ENCODE results near the gene PSORS1C1. TPM values are rescaled to one million over a fixed set of nuclear protein-coding genes. Genes with fewer than 3 reads are reported as not detected.

PSORS1C1 gene
- total RNA-seq, 1 experiment from 2014 or later, result 0.48 TPM

Other genes starting within 250 kb of the PSORS1C1 start
- gene DDR1, start 230.3 kb upstream of the PSORS1C1 start, total RNA-seq (2021), result 254 and 258 TPM in 2 replicates
- 58.2 and 60.8 TPM in 2 replicates for gene GTF2H4, start 206.6 kb upstream of the PSORS1C1 start, total RNA-seq (2021)
- 61.9 and 68.2 TPM in 2 replicates for gene VARS2, start 200.6 kb upstream of the PSORS1C1 start, total RNA-seq (2021)
- gene SFTA2, start 182.6 kb upstream of the PSORS1C1 start, total RNA-seq (2021), result not detected in 2 replicates
- 0.15 and 0.20 TPM in 2 replicates for gene MUCL3, start 173.8 kb upstream of the PSORS1C1 start, total RNA-seq (2021)
- gene MUC21, start 131.1 kb upstream of the PSORS1C1 start, total RNA-seq (2021), result not detected in 2 replicates
- gene MUC22, start 104.3 kb upstream of the PSORS1C1 start, total RNA-seq (2021), result not detected in 2 replicates
- gene C6orf15, start 2.2 kb upstream of the PSORS1C1 start, total RNA-seq (2021), result not detected in 2 replicates
- not detected in 2 replicates for gene CDSN, start 5.6 kb downstream of the PSORS1C1 start, total RNA-seq (2021)
- 0.31 and 0.33 TPM in 2 replicates for gene PSORS1C2, start 24.3 kb downstream of the PSORS1C1 start, total RNA-seq (2021)
- gene CCHCR1, start 43.0 kb downstream of the PSORS1C1 start, total RNA-seq (2021), result 42.7 and 45.5 TPM in 2 replicates
- gene TCF19, start 43.8 kb downstream of the PSORS1C1 start, total RNA-seq (2021), result 15.0 and 16.5 TPM in 2 replicates
- gene POU5F1, start 55.9 kb downstream of the PSORS1C1 start, total RNA-seq (2021), result 2,134 TPM in 2 replicates
- 239 and 241 TPM in 2 replicates for gene HLA-C, start 157.3 kb downstream of the PSORS1C1 start, total RNA-seq (2021)
- gene HLA-B, start 242.4 kb downstream of the PSORS1C1 start, total RNA-seq (2021), result 68.6 and 70.7 TPM in 2 replicates